Transverse colon (tissue), 4 donors: ENCODE results near the gene MDH1.

Experiments used
- CTCF ChIP-seq, 5 experiments: fragments of 200-600 bp in 3 of 5; fragments of 450-650 bp in 2 of 5; sonication (generic) in 3 of 5; IDR thresholded peaks; 1 replicate in 2 of 5; 2 replicates in 3 of 5; pipeline ENCODE4 v1.5.1; 2016 to 2017; ENCODE audit warnings: antibody characterized with exemption in 5 of 5, inconsistent platforms in 3 of 5, mild to moderate bottlenecking in 2 of 5, moderate library complexity in 1 of 5
- EP300 ChIP-seq: sonication (generic); formaldehyde crosslinking; IDR thresholded peaks from one replicate; pipeline ENCODE4 v1.6.1; 2017; ENCODE audit warnings: antibody characterized with exemption, low read depth
- POLR2A ChIP-seq: fragments of 450-650 bp; IDR thresholded peaks from one replicate; pipeline ENCODE4 v1.6.1; 2016; ENCODE audit warnings: antibody characterized with exemption, mild to moderate bottlenecking, moderate library complexity
- POLR2AphosphoS5 ChIP-seq, 3 donors: sonication (generic); formaldehyde crosslinking; IDR thresholded peaks; one replicate each; pipeline ENCODE4 v1.6.1; 2016; ENCODE audit warnings: antibody characterized with exemption in 3 of 3

- TF ChIP-seq CTCF (IDR thresholded peaks at IDR 0.05) (no peak), EP300 (no peak), POLR2AphosphoS5 (IDR thresholded peaks at IDR 0.05) (no peak), POLR2A (no peak)
These were observed 7.3 kb upstream of the MDH1 start for GRCh38 chr2:63581298-63581961.
